HG02870 (cell line): ENCODE measurements around the gene HMOX2.

ENCODE experiments used
- ATAC-seq: cut with Tn5 transposase; IDR thresholded peaks from one replicate; pipeline ENCODE4 v1.9.1; 2021; ENCODE audit warnings: mild to moderate bottlenecking, moderate library complexity; ENCODE audit not compliant: unreplicated experiment

HMOX2 gene

DNA sequence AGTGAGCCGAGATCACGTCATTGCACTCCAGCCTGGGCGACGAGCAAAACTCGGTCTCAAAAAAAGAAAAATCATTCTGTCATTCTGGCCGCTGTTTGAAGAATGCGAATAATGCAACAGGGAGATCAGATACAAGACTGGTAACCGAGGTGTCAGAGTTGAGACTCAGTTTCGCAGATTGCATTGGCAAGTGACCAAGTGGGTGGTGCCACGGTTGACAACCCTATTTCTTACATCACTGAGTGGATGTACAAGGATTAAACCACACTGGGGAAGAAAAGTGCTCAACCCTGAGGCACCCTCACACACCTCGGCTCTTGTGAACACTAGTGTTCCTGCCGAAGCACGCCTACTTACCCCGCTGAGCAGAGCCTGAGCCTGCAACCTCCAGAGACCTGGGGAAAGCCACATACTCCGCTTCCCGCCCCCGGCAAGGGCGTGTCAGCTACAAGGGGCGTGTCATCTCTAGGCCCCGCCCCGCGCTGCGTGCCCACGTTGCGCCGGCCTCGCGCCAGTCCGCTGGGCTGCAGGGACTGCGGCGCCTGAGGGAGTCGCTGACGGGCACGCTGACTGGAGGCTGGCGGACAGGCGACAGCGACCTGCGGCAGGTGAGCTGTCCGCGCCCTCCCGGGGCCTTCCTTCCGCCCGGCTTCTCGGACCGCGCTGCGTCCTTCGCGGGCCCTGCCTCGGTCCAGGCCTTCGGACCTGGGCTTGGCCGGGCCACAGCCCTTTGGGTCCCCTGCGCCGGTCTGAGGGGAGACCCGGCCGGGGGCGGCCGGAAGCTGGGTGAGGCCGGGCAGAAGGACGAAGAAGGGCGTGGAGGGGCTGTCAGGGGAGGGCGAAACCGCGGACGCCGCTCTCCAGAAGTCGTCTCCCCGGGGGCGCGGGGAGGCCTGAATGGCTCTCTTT is at the start of gene HMOX2:
Gene HMOX2 (plus strand): TSS at position 519 of the 909 bp plus-strand sequence. CDS start 29,127 bp downstream, outside the sequence.
- ATAC-seq, result peak; percentile 73

DNA sequence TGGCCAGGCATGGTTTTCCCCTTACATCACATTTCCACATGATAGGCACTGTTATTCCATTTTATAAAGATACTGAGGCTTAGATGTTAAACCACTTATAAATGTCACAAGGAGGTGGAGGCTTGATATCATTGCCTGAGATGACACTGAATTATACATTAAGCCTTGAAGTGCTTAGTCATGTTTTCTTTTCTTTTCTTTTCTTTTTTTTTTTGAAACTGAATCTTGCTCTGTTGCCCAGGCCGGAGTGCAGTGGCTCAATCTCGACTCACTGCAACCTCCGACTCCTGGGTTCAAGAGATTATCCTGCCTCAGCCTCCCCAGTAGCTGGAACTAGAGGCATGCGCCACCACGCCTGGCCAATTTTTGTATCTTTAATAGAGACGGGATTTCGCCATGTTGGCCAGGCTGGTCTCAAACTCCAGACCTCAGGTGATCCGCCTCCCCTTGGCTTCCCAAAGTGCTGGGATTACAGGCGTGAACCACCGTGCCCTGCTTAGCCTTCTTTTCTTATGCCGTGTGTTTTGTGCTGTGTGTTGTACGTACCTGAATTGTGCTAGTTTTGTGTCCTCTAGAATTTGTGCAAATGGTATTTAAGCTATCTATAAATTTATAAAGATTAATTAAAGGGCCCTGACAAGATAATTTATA is 49.4 kb upstream of the HMOX2 start:
- no peak for ATAC-seq

DNA sequence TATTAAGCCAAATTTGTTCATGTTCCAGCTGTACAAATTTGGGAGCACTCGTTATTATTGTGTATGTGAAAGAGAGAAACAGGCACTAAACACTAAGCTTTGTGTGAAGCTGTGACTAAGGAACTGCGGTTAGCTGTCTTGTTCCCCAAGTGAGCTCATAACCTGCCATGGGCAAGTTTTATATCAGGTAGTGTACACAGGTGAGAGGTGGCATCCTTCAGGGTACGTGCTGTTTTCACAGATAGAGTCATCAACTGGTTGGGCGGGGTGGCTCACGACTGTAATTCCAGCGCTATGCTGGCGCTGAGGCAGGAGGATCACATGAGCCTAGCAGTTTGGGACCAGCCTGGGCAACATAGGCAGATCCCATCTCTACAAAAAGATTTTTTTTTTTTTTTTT is 47.7 kb upstream of the HMOX2 start:
- ATAC-seq, result no peak

GRCh38 chr16:4431023-4431422 is 45.2 kb upstream of the HMOX2 start:
- ATAC-seq, result no peak

GRCh38 chr16:4433228-4433627 is 43.0 kb upstream of the HMOX2 start:
- no peak for ATAC-seq

GRCh38 chr16:4433914-4434787 is 42.0 kb upstream of the HMOX2 start:
- ATAC-seq, result no peak

DNA sequence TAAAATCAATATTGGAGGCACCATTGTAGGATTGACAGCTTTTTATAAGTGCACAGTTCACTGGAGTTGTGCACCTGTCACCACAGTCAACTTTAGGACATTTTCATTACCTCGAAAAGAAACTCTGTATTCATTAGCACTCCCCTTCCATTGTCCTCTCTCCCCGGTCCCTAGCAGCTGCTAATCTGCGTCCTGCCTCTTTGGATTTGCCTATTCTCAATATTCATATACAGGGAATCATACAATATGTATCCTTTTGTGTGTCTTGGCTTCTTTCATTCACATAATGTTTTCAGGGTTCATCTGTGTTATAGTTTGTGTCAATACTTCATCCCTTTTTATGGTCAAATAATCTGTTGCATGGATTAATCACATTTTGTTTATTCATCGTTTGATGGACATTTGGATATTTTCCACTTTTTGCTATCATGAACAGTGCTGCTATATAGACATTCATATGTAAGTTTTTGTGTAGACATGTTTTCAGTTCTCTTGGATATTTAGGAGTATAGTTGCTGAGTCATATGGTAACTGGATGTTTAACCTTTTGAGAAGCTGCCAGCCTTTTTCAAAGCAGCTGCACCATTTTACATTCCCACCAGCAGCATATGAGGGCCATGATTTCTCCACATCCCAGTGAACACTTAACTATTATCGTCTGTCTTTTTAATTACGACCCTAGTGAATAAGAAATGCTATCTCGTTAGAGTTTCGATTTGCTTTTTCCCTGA is 40.7 kb upstream of the HMOX2 start:
- no peak for ATAC-seq

DNA sequence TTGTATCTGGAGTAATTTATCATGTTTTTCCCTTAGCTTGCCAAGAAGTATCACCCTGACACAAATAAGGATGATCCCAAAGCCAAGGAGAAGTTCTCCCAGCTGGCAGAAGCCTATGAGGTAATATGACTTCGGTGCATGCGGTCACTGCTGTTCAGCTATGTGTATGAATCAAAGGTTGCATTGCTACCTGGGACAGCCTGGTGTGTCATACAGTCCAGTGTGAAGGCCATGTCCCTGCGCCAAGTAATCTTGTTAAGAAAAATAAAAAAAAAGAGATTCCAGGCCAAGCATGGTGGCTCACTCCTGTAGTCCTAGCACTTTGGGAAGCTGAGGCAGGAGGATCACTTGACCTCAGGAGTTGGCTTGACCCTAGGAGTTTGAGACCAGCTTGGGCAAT is 38.8 kb upstream of the HMOX2 start:
- ATAC-seq, result no peak

- ATAC-seq, result no peak
Observed at GRCh38 chr16:4442371-4442770, 33.8 kb upstream of the HMOX2 start.

DNA sequence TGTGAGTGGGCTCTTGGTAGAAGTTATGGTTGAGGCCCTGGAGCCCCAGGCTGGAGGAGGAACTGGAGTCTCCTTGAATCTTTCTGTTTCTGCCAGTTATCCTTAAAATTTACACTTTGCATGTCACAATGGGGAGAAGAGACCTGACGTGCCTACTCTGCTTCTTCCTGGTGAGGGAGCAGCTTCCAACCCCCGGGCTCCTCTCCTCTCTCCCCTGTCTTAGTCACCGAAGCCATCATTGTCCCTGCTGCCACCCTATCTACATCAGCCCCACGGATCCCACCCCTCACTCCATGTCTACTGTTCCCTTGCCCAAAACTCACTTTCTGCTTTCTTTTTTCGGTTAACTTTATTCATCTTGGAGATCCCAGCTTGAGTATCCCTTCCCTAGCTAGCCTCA is 32.9 kb upstream of the HMOX2 start:
- ATAC-seq, result no peak

DNA sequence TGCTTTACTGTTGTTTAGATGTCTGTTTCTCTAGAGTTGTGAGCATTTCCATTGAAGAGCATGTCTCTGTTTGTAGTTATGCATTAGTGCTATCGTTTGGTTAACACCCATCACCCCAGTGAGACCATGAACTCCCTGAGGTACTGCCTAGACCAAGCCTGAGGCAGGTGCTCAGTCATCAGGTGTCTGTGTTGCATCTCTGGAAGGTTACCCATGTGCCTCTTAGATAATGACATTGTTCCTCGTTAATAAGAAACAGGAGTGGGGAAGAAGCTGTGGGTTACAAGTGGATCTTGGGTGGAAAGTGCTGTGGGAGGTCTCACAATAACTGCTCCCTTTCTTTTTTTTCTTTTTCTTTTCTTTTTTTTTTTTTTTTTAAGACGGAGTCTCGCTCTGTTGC is 32.2 kb upstream of the HMOX2 start:
- ATAC-seq, result no peak

GRCh38 chr16:4450430-4450829 is 25.8 kb upstream of the HMOX2 start:
- no peak for ATAC-seq

GRCh38 chr16:4450931-4451519 is 25.2 kb upstream of the HMOX2 start:
- no peak for ATAC-seq

- no peak for ATAC-seq
Observed at GRCh38 chr16:4452674-4453073, 23.5 kb upstream of the HMOX2 start.

- ATAC-seq, result no peak
Observed at GRCh38 chr16:4454623-4455022, 21.6 kb upstream of the HMOX2 start.

DNA sequence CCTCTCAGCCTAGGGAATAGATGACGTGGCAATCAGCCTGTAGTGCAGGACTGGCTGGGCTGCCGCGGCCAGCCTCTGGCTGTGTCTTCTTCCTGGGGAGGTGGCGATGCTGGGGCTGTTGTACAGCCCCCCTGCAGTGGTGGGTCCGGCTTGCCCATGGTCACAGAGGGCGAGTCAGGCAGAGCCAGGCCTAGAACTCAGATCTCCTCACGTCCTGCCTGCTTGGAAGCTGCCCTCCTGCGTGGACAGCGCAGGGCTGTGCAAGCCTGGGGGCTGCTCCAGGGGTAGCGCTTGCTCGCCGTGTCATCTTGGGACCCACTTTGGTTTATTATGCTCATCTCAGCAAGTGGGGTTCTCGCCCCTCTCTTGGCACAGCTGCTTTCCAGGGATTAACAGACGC is 21.1 kb upstream of the HMOX2 start:
- ATAC-seq, result no peak

- ATAC-seq, result no peak
Observed at GRCh38 chr16:4455951-4456350, 20.2 kb upstream of the HMOX2 start.

DNA sequence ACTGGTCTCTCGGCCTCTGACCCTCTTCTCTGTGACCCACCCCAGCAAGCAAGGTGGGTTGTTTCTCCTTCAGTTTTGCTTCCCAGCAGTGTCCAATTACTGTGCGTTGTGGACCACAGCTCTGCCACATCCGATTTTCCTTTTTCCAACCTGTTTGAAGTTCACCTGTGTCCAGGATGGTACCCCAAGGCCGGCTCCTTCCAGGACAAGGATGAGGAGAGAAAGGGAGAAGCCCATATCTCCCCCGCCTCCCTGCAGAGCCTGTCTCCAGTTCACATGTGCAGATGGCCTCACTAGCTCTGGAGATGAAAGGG is 15.3 kb upstream of the HMOX2 start:
- no peak for ATAC-seq

DNA sequence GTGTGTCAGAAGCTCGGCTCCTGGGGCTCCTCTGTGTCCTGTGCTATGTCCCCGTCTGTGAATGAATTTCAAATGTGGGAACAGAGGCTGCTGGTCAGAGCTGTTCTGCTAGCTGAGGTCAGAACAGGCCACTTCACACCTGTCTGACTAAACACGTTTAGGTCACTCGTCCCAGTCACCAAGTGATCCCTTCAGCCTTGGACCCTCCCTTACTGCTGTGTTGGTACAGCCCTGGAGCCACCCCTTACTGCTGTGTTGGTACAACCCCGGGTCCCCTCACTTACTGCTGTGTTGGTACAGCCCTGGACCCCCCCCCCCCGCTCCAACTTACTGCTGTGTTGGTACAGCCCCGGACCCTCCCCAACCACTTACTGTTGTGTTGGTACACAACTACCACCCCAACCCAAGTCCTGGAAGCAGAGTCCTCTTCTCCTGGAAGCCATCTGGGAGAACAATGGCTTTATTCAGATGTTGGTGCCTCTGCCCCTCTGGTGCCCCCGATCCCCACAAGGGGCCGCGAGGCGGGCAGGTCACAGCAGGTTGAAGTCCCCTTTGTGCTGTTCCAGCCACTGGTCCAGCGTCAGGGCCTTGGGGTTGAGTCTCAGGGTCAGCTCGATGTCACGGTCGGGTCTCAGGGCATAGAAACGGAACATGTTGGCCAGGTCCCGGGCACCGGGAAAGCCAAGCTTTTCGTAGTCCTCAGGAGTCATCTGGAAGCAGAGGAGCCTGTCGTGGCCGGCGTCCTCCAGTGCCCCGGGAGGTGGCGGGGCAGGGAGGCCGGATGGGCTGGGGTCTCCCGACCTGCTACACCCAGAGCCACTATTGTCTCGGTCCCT is 14.7 kb upstream of the HMOX2 start:
- ATAC-seq, result no peak
